Astrocyte of the cerebellum (primary cell): ENCODE data around the gene PLD1.

Experiments
- DNase-seq: peaks from one replicate; pipeline ENCODE4 v3.0.0-alpha.2; 2011; ENCODE audit warnings: low read depth
- H3K4me3 ChIP-seq: 2 replicates; pipeline ENCODE4 v1.5.1; 2011; ENCODE audit warnings: mild to moderate bottlenecking, low read depth, low read length, moderate library complexity
- CTCF ChIP-seq: IDR thresholded peaks from 2 replicates; pipeline ENCODE4 v1.5.1; 2012; ENCODE audit warnings: low read length, low read depth, moderate library complexity, mild to moderate bottlenecking; ENCODE audit errors: missing control alignments
- in situ Hi-C: cut with HindIII; loops from 2 replicates; pipeline ENCODE4 v1.10.0; 2017; ENCODE audit warnings: low sequenced_read_pairs

Gene PLD1

GRCh38 chr3:171604370-171604769 is 205.9 kb downstream of the PLD1 start:
- TF ChIP-seq CTCF = no peak
- no peak overlapping the region for H3K4me3 ChIP-seq
- no peak for DNase-seq
- in situ Hi-C loops = no loop called here

- no peak for TF ChIP-seq CTCF
- no peak overlapping the region for H3K4me3 ChIP-seq
- DNase-seq = no peak
- in situ Hi-C loops = no loop called here
Observed at GRCh38 chr3:171602072-171602471, 208.2 kb downstream of the PLD1 start.

- DNase-seq = no peak
- no peak for TF ChIP-seq CTCF
- in situ Hi-C loops = no loop called here
- no peak overlapping the region for H3K4me3 ChIP-seq
Observed at GRCh38 chr3:171600030-171600429, 210.3 kb downstream of the PLD1 start.

- in situ Hi-C loops = no loop called here
- TF ChIP-seq CTCF = no peak
Observed at GRCh38 chr3:171598990-171599389, 211.3 kb downstream of the PLD1 start.

GRCh38 chr3:171592786-171593185 is 217.5 kb downstream of the PLD1 start:
- H3K4me3 ChIP-seq = no peak overlapping the region
- DNase-seq = no peak
- in situ Hi-C loops = no loop called here
- TF ChIP-seq CTCF = no peak

More at GRCh38 chr3:171598990-171599389, 211.3 kb downstream of the PLD1 start:
- H3K4me3 ChIP-seq = no peak overlapping the region
- DNase-seq = no peak

GRCh38 chr3:171591070-171591469 is 219.2 kb downstream of the PLD1 start:
- no peak for DNase-seq
- in situ Hi-C loops = no loop called here
- no peak for TF ChIP-seq CTCF
- H3K4me3 ChIP-seq = no peak overlapping the region

- H3K4me3 ChIP-seq = no peak overlapping the region
- no peak for TF ChIP-seq CTCF
- no peak for DNase-seq
- in situ Hi-C loops = no loop called here
Observed at GRCh38 chr3:171586274-171586673, 224.0 kb downstream of the PLD1 start.
